Stimulated activated CD4-positive, alpha-beta T cell treated with anti-CD3 and anti-CD28 coated beads, Interleukin-4, amount 100 ng/mL, for 48 hours (primary cell): ENCODE measurements around the gene CFAP92.
"Not testable (repeated sequence)": the region's sequence is repeated elsewhere in the genome, so short reads cannot be mapped to it uniquely, and the experiment has no call there.

Experiments used
- DNase-seq, 2 donors: peaks; one replicate each; pipeline ENCODE4 v3.0.0-alpha.2; 2020; ENCODE audit warnings: low read depth in 2 of 2

Gene CFAP92

DNA sequence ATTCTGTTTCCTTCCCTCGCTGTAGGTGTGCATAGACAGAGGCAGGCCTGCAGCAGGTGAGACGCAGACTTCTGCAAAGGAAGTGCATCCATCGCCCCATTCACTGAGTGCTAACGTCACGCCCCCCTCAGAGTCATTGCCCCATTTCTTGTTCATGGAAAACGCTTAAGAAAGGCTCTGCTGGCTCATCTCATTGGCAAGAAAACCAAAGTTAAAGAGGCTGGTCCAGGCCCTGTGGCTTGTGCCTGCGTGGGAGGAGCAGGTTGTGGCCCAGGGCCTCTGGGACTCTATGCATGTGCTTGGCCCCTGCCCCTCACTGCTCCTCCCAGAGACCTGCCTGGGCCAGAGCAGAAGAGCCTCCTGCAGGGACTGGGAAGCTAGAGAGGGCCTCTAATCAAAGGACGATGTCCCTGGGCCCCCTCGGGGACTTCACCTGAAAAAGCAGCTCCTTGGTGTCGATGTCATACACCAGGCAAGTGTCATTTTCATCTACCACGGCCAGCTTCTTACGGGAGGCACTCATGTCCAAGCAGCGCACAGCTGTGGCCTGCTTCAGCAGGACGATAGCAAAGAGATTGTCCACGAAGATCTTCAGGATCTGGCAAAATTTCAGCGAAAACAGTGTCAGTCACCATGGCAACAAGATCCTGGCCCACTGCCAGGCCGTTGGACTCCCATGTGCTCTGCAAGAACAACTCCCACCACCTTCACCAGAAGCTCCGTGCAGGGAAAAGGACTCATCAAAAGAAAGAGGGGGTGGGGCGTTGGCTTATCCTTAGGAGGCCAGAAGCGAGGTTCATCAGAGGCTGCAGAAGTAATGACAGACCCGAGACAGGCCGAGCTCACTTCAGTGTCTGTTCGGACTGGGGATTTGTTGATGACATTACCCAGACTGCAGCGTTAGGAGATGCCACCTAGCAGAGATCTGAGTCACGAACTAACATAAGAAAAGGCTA lies 128.7 kb downstream of the CFAP92 start:
- not testable (repeated sequence) for DNase-seq

DNA sequence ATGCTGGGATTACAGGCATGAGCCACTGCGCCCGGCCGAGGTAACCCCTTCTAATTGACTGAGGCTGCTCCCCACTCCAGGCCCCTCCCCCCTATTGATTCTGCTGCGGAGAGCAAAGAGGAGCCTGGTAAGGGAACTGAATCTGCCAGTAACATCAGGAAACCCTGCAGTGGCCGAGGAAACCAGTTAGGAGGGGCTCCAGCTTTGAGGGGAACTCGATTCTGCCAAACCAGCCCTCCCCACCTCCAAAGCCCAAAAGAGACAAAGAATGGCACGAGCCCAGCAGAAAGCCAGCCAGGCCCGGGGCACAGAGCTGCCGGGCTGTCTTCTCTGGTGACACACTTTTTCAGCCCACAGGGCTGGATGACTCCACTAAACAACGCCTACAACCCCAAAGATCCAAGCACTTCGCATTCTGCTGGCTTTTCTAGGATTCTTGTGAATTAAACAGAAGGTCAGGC lies 129.5 kb downstream of the CFAP92 start:
- no peak for DNase-seq

DNA sequence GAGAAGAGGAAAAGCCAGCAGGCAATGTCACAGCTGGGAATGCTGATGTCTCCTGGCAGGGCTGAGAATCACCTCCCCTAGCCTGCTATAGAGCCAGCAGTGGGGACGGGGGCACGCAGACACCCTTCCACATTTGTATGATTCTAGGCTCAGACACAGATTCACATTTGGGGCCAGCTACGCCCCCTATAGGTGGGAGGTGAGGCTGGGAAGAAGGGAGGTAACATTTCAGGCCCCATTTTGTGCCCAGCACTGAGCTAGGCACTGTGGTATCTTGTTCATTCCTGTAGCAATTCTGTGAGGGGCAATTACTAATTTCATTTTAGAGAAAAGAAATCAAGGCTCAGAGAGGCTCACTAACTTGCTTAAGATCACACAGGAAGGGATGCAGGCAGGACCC lies 130.3 kb downstream of the CFAP92 start:
- peak in 1 of 2 donors; percentile 28 for DNase-seq

GRCh38 chr3:128861491-128861890 lies 132.4 kb downstream of the CFAP92 start:
- DNase-seq = no peak
